Raji (cell line): ENCODE results near the gene TMEM184B.

ENCODE experiments used
- POLR2A ChIP-seq: IDR thresholded peaks from 2 replicates; pipeline ENCODE4 v1.6.1; 2011; ENCODE audit warnings: low read depth, low read length, control low read depth; ENCODE audit not compliant: insufficient read depth

Gene TMEM184B

GRCh38 chr22:38203090-38203810 is 69.6 kb downstream of the TMEM184B start:
- no peak for TF ChIP-seq POLR2A

DNA sequence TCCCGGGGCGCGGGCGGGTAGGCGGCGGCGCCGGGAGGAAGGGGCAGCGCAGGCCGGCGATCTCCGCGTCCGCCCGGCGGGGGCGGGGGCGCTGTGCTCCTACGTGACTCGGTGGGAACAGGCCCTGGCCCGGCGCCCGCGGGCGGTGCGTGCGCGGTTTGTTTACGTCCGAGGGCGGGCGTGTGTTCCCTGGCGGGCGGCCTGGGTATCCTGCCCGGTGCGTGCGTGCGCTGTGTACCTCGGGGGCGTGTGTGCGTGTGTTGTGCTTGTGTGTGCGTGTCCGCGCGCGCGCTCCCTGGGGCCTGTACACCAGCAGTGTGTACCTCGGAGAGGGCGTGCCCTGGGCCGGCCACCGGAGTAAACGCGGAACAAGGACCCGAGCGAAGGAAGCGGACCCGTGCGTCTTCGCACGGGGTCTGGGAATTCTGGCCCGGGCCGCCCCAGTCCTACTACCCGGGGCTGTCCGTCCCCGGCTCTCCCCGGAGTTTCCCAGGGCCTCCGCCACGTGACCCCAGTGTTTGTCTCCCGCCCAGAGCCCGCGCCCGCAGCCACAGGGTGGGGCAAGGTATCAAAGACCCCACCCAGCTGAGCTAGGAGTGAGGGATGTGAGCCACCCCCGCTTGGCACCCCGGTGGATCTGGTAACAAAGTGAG is 70.2 kb downstream of the TMEM184B start:
- TF ChIP-seq POLR2A, result 0 out of 2 replicates have a peak, but pooled peaks have one; percentile 6

- peak; percentile 48; the same call in 1 of the 2 replicates for TF ChIP-seq POLR2A
These were observed 70.9 kb downstream of the TMEM184B start, which contains the start of gene MAFF for GRCh38 chr22:38201711-38202436. MAFF (plus strand) TSS chr22:38201994; CDS start chr22:38213854, 11,860 bp downstream.

- no peak for TF ChIP-seq POLR2A
These were observed 71.5 kb downstream of the TMEM184B start for GRCh38 chr22:38201371-38201710.

DNA sequence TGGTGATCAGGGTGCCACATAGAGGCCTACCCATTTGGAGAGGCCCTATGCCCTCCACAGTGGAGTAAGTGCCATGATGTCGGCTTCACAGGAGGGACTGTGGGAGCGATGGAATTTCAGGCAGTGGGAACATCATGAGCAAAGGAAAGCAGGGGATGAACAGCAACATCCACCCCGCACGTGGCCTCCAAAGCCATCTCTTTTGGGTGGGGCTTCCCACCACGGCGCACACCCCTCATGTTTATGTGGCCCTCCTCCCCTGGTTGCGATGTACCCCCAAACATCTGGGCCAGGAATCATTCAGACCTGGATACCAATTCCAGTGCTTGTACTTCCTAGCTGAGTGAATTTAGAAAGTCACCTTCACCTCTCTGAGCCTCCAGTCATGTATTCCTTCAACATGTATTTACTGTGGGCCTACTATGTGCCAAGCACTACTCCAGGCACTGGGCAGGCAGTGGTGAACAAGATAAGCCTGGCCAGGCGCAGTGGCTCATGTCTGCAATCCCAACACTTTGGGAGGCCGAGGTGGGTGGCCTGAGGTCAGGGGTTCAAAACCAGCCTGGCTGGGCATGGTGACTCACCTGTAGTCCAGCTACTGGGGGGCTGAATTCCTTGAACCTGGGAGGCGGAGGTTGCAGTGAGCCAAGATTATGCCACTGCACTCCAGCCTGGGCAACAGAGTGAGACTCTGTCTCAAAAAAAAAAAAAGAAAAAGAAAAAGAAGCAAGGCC is 72.8 kb downstream of the TMEM184B start:
- no peak for TF ChIP-seq POLR2A

- no peak for TF ChIP-seq POLR2A
These were observed 75.9 kb downstream of the TMEM184B start for GRCh38 chr22:38196791-38197419.

- no peak for TF ChIP-seq POLR2A
These were observed 79.2 kb downstream of the TMEM184B start for GRCh38 chr22:38193580-38193979.

- no peak for TF ChIP-seq POLR2A
These were observed 80.3 kb downstream of the TMEM184B start for GRCh38 chr22:38192475-38192863.

GRCh38 chr22:38191731-38192474 is 80.9 kb downstream of the TMEM184B start:
- no peak for TF ChIP-seq POLR2A

DNA sequence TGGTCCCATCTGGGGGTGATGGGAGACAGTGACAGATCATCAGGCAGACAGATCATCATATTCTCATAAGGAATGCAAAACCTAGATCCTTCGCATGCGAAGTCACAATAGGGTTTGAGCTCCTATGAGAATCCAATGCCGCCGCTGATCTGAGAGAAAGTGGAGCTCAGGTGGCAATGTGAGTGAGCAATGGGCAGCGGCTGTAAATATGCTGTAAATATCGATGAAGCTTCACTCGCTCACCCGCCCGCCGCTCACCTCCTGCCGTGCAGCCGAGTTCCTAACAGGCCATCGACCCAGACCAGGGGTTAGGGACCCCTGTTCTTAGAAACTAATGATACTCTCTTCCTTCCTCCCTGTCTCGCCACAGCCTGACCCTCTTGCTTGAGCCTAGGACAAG is 81.8 kb downstream of the TMEM184B start:
- no peak for TF ChIP-seq POLR2A

GRCh38 chr22:38190581-38190980 is 82.2 kb downstream of the TMEM184B start:
- TF ChIP-seq POLR2A, result no peak

DNA sequence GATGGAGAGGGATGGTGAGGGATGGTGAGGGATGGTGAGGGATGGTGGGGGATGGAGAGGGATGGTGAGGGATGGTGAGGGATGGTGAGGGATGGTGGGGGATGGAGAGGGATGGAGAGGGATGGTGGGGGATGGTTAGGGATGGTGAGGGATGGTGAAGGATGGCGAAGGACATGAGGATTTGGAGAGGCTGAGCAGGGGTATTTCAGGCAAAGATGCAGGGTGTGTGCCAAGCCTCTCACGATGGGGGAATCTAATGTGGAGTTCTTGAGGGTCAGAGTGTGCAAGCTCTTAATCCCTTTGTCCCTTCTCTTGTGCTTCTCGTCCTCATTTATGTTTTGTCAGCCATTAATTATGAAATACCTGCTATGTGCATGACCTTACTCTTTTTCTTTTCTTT is 83.7 kb downstream of the TMEM184B start:
- no peak for TF ChIP-seq POLR2A

DNA sequence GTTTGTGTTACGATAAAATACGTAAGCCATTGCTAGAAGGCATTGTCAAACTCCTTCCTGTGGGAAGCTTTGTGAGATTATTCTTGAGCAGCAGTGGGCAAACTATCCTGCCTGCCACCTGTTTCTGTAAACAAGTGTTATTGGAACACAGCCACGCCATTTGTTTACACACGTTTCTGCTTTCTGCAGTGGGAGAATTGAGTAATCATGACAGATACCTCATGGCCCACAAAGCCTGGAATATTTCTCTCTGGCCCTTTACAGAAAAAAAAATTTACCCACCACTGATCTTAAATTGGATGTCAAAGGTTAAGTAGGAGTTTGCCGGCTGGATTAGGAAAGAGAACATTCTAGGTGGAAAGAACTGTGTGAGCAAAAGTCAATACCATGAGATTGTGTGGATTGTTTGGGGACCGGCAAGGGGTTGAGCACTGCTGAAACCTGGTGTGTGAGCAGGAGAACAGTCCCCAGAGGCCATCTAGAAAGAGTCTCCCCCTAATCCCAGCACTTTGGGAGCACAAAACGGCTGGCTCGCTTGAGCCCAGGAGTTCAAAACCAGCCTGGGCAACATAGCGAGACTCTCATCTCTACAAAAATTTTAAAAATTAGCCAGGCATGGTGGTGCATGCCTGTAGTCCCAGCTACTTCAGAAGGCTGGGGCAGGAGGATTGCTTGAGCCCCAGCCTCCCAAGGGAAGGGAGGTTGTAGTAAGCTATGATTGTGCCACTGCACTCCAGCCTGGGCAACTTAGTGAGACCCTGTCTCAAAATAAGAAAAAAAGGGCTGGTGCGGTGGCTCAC is 85.2 kb downstream of the TMEM184B start:
- TF ChIP-seq POLR2A, result no peak
